SU-DHL-6 (cell line): Measurements from ENCODE around the gene SLC39A1.
"Not testable (repeated sequence)": the region's sequence is repeated elsewhere in the genome, so short reads cannot be mapped to it uniquely, and the experiment has no call there.

Experiments used
- H2AFZ ChIP-seq: fragments of 200-600 bp; sonication (generic); 2 replicates; pipeline ENCODE4 v1.6.1; 2014; ENCODE audit warnings: low read depth, mild to moderate bottlenecking, moderate library complexity, mixed read lengths, antibody characterized with exemption, low read length; ENCODE audit not compliant: severe bottlenecking
- H3F3A ChIP-seq: fragments of 200-600 bp; shearing (Covaris generic); 2 replicates; pipeline ENCODE4 v1.6.0; 2016; ENCODE audit warnings: antibody characterized with exemption, mild to moderate bottlenecking; ENCODE audit not compliant: insufficient read depth
- H3K27ac ChIP-seq: fragments of 200-600 bp; sonication (generic); 2 replicates; pipeline ENCODE4 v1.5.1; 2016; ENCODE audit warnings: low read depth, mild to moderate bottlenecking, low read length, moderate library complexity, mixed read lengths
- H3K27me3 ChIP-seq: fragments of 200-600 bp; sonication (generic), shearing (Covaris generic); 2 replicates; pipeline ENCODE4 v1.6.0; 2014; ENCODE audit warnings: mild to moderate bottlenecking, low read length
- H3K36me3 ChIP-seq: fragments of 200-600 bp; sonication (generic); 2 replicates; pipeline ENCODE4 v1.6.1; 2014; ENCODE audit warnings: mild to moderate bottlenecking, low read length, mixed read lengths
- H3K4me2 ChIP-seq: fragments of 300-600, 200-600 bp; shearing (Covaris generic), sonication (generic); 2 replicates; pipeline ENCODE4 v1.6.0; 2014; ENCODE audit warnings: low read length, low read depth, mild to moderate bottlenecking; ENCODE audit not compliant: poor library complexity, severe bottlenecking
- H3K4me3 ChIP-seq: fragments of 200-600 bp; sonication (generic); 2 replicates; pipeline ENCODE4 v1.5.1; 2014; ENCODE audit warnings: antibody characterized with exemption, low read length, mild to moderate bottlenecking, mixed read lengths; ENCODE audit not compliant: insufficient read depth, poor library complexity, severe bottlenecking
- H3K79me2 ChIP-seq: fragments of 200-600 bp; sonication (generic); 2 replicates; pipeline ENCODE4 v1.6.1; 2014; ENCODE audit warnings: mild to moderate bottlenecking, low read length, moderate library complexity; ENCODE audit not compliant: insufficient read depth
- H3K9ac ChIP-seq: fragments of 200-600 bp; sonication (generic); 2 replicates; pipeline ENCODE4 v1.7.0; 2014; ENCODE audit warnings: mild to moderate bottlenecking, low read length
- H3K9me2 ChIP-seq: fragments of 200-600 bp; sonication (generic); replicated peaks from 2 replicates; pipeline ENCODE4 v1.6.1; 2014; ENCODE audit warnings: low read length; ENCODE audit not compliant: insufficient read depth
- H3K9me3 ChIP-seq: fragments of 200-600 bp; sonication (generic); 2 replicates; pipeline ENCODE4 v1.6.1; 2014; ENCODE audit warnings: low read length, mixed read lengths; ENCODE audit not compliant: insufficient read depth
- H4K20me1 ChIP-seq: fragments of 200-600 bp; sonication (generic); 2 replicates; pipeline ENCODE4 v1.6.1; 2014; ENCODE audit warnings: low read depth, mild to moderate bottlenecking, antibody characterized with exemption, low read length, moderate library complexity, mixed read lengths
- CTCF ChIP-seq: fragments of 200-600 bp; sonication (generic); IDR thresholded peaks from one replicate; pipeline ENCODE4 v1.5.1; 2017; ENCODE audit warnings: antibody characterized with exemption, mild to moderate bottlenecking, low read length, moderate library complexity; ENCODE audit not compliant: insufficient read depth, poor library complexity, severe bottlenecking
- EZH2phosphoT487 ChIP-seq: fragments of 200-600 bp; sonication (generic), shearing (Covaris generic); conservative IDR thresholded peaks from 2 replicates; pipeline ENCODE4 v1.6.1; 2018; ENCODE audit warnings: mild to moderate bottlenecking, antibody characterized with exemption, low read length, moderate library complexity, mixed read lengths

Gene SLC39A1

DNA sequence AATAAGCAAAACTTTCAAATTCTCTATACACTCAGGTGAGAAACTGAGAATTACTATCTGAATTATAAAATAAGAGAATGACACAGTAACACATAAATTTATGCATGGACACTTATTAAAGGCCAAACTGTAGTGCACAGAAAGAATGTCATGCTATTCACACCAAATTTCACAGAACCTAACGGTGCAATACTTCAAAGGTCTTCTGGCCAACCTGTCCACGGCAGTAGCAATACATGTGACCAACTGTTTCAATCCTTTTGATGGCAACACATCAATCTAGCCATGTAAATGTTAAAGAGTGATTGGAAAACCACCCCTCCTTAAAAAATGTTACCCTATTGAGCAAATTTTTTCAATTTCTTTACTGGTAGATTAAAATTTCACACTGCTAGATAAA is 51.0 kb downstream of the SLC39A1 start:
- TF ChIP-seq EZH2phosphoT487 (no peak), CTCF (no peak)
- Histone ChIP-seq H3K4me3 (no peak overlapping the region), H3K27ac (no peak overlapping the region), H2AFZ (no peak overlapping the region), H3K4me2 (no peak overlapping the region), H3K36me3 (peaks cover 7% of the 10 kb centered on the region; the same call in 1 of the 2 replicates), H3K9me3 (no peaks in the 10 kb centered on the region), H3K9me2 (no peaks in the 10 kb centered on the region), H3K27me3 (no peaks in the 10 kb centered on the region), H4K20me1 (peaks cover 3% of the 10 kb centered on the region; the same call in 1 of the 2 replicates), H3K79me2 (peaks cover 99% of the 10 kb centered on the region), H3F3A (peaks cover 13% of the 10 kb centered on the region), H3K9ac (no peak overlapping the region)

- H3K4me2 ChIP-seq, H2AFZ ChIP-seq, H3K27me3 ChIP-seq, H3K9me2 ChIP-seq, H3K9me3 ChIP-seq, H3K4me3 ChIP-seq, H3K27ac ChIP-seq, H4K20me1 ChIP-seq, H3K9ac ChIP-seq: not testable (repeated sequence)
- Histone ChIP-seq H3K36me3 (peaks cover 10% of the 10 kb centered on the region; the same call in 1 of the 2 replicates), H3K79me2 (peaks cover 99% of the 10 kb centered on the region), H3F3A (peaks cover 22% of the 10 kb centered on the region)
Measured at GRCh38 chr1:153910560-153910959, 52.8 kb downstream of the SLC39A1 start.
